ENCODE data around the gene FCSK.
A peak's percentile ranks its signal among the peaks of the same experiment; 100 is the strongest.
"Not testable (repeated sequence)": the region's sequence is repeated elsewhere in the genome, so short reads cannot be mapped to it uniquely, and the experiment has no call there.

FCSK gene

DNA sequence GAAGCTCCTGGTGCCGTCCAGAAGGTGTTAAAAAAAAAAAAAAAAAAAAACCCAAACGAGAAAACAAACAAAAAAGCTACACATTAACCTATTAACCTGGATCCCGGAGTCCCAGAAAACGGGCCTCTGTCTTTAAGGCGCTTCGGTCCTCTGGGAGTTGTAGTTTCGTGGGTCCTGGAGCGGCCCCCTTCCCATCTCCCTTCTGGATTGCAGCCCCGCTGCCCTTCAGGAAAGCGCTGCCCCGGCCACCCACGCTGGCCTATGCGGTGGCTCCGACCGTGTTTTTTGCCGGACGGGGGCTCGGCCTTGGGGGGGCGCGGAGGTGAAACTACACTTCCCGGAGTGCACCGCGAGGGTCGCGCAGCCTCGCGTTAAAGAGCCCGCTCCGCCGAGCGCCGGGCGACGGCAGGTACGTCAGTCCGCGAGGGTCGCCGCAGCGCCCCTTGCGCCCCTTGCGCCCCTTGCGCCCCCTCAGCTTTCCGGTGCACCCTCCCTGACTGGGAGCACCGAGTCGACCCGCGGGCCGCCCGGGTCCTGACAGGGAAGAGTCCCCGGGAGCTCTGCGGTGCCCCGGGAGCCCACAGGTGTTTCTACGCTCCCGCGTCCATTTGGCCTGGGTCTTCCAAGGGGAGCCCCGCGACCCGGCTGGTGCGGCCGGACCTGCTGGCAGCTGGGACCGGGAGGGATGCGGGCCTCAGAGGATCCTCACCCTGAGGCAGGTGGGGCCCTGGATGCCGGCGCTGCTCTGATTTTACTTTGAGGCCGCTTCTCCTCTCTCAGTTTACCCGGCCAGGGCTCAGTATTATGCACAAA, at the start of gene FCSK:
TSS of gene FCSK (plus strand) at position 374 of the 813 bp plus-strand sequence. CDS start 8,596 bp downstream, outside the sequence.
- H3K4me3 ChIP-seq (ENCODE audit: low read depth, low read length), result peak within 1 kb of the TSS; percentile 75

DNA sequence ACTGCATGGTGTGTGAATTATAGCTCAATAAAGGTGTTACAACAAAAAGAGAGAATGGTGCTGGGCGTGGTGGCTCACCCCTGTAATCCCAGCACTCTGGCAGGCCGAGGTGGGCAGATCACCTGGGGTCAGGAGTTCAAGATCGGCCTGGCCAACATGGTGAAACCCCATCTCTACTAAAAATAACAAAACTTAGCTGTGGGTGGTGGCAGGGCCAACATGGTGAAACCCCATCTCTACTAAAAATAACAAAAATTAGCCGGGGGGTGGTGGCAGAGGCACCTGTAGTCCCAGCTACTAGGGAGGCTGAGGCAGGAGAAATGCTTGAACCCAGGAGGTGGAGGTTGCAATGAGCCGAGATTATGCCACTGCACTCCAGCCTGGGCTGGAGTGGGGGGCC, 48.3 kb upstream of the FCSK start:
- H3K4me3 ChIP-seq (ENCODE audit: low read depth, low read length), result not testable (repeated sequence)

DNA sequence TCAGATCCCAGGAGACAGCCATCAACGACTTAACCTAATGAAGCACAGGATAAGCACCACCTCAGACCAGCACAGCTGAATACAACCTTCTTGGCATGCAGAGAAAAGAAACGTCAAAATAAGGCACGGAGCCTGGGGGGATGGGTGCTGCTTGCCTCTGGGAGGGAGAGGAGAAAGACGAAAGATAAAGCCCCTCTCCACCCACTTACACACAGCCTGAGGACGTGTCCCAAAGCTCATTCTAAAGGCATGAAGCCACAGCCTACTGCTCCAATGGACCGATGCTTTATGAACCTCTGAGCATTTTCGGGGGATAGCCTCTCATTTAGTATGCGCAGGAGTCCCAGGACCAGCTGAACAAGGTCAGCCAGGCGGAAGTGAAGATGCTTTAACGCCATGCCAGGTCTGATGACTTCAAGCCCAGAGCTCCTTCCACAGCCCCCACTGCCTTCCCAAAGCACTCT, 46.6 kb upstream of the FCSK start:
- H3K4me3 ChIP-seq (ENCODE audit: low read depth, low read length), result no peak overlapping the region

DNA sequence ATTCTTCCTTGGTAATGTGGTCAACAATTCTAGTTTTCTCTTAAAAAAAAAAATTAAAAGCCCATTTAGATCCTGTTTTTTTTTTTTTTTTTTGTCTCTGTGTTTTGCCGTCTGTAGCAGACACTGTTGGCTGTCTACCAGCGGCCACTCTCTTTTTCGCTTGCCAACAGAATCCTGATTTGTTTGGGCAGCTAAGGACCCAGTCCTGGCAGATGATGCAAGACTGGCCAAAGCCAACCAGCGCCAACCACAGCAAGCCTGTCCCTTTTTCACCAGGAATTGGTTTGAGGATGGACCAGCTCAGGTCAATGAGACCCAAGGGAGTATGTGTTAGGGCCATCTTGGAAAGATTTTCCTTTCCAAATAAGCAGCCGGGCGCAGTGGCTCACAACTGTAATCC, 43.7 kb upstream of the FCSK start:
- no peak overlapping the region for H3K4me3 ChIP-seq (ENCODE audit: low read depth, low read length)

DNA sequence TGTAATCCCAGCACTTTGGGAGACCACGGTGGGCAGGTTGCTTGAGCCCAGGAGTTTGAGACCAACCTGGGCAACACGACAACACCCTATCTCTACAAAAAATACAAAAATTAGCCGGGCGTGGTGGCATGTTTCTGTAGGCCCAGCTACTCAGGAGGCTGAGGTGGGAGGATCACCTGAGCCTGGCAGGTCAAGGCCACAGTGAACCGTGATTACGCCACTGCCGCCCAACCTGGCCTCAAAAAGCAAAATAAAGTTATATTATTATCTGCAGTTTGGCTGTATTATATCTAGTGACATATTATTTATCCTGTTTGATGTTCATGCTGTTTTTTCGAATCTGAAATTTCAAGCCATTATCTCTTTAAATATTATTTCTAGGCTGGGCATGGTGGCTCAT, 42.0 kb upstream of the FCSK start:
- H3K4me3 ChIP-seq (ENCODE audit: low read depth, low read length), result no peak overlapping the region

DNA sequence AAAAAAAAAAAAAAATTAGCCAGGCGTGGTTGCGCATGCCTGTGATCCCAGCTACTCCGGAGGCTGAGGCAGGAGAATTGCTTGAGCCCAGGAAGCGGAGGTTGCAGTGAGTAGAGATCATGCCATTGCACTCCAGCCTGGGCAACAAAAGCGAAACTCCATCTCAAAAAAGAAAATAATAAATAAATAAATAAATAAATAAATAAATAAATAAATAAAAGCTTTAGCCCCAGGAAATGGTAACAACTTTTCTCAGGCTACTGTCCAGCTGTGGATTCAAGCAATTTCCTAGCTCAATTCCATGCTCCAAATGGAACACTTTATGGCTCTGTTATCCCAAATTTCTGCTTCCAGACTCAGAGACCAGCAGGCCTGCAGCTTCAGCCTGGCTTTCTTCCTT, 40.8 kb upstream of the FCSK start:
- H3K4me3 ChIP-seq (ENCODE audit: low read depth, low read length), result not testable (repeated sequence)

DNA sequence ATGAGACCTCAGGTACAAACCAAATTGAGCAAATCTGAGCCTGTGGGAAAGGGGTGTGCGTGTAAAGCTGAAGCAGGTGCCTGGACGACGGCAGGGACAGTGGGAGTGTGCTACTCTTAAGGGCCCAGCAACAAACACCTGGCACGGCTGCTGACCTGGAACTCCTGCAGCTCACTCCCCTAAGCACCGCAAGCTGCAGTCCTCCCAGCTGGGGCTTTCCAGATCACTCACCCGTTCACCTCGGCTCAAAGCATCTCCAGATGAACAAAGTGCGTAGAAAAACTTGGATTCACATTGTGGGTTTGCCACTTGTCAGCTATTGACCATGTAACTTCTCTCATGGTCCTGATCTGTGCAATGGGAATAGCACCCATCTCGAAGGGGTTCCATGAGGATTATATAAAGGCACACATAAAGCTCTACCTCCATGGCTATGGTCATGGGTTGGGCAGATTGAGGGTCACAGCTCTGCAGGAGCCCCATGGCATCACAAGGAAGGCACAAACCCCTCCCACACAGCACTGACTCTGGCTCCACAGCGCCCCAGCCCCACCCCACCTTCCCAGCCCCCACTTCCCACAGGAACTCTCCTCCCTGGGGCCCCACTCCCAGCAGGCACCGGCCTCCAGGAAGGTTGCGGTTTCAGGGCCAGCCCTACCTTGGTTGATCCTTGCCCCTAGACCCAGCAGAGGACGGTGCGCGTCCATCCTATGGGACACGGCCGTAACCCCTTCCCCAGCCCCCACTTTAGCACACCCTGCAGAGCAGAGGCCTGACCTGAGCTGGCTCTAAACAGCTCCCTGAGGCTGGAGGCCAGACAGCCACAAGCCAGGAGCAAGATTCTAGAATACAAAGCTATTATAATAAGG, 37.4 kb upstream of the FCSK start:
- H3K4me3 ChIP-seq (ENCODE audit: low read depth, low read length), result no peak overlapping the region

DNA sequence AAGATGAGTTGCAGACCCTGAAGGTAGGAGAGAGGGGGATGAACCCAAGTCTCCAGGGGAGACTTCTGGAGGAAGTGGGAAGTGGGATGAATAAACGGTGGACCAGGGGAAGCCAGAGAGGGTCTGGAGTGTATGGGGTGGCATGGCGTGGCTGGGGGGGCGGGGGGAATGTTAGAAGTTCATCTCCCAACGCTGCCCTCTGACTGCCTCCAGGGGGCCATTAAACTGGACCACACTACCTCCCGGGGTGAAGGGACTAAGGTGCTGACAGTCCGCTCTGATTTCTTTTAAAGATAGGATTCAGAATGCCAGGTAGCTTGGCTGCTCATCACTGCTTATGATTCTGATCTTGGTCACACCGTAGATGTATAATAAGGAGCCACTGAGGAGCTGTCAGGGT, 36.7 kb upstream of the FCSK start:
- no peak overlapping the region for H3K4me3 ChIP-seq (ENCODE audit: low read depth, low read length)

DNA sequence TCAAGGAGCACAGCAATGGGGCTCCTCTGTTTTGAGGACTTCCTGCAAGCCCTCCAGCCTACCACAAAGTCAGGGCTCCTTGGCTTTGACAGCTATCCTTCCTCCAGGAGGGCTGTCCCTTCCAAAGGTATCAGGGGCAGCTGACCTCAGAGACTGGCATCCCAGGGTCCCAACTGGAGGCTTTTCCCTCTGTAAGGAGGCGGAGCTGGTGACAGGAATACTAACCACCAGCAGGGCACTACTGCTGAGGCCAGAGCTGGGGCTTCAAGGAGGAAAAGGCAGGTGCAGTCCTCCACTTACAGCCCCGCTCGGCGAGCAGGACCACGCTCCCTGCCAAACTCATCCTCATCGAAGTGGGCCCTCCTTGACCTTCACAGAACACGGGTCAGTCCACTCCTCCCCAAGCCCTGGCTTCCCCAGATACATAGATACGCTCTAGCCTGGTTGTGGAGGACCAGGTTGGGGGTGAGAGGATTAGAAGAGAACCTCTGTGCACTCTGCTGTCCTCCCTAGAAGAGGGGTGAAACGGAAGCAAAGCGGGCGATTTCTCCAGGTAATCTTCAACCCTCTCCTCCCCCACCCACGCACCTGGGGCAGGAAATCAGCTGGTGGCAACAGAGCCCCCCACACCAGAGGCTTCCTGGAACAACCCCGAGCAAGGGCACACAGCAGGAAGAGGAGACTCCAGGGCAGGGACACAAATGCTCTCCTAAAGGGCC, 36.0 kb upstream of the FCSK start:
- H3K4me3 ChIP-seq (ENCODE audit: low read depth, low read length), result no peak overlapping the region

DNA sequence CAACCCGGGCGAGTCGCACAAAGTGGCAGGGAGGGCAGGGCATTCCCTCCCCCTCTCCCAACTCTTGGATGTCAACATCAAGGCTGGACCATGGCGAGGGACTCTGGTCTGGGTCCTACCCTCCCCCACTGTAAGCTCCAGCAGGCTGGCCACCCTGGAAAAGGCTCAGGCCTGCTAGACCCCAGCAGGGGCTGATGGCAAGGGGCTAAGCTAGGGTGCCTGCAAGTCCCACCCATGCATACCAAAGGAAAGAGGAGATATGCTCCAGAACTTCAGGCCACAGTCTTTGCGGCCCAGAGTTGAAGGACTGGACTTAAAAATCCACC, 35.4 kb upstream of the FCSK start:
- no peak overlapping the region for H3K4me3 ChIP-seq (ENCODE audit: low read depth, low read length)

DNA sequence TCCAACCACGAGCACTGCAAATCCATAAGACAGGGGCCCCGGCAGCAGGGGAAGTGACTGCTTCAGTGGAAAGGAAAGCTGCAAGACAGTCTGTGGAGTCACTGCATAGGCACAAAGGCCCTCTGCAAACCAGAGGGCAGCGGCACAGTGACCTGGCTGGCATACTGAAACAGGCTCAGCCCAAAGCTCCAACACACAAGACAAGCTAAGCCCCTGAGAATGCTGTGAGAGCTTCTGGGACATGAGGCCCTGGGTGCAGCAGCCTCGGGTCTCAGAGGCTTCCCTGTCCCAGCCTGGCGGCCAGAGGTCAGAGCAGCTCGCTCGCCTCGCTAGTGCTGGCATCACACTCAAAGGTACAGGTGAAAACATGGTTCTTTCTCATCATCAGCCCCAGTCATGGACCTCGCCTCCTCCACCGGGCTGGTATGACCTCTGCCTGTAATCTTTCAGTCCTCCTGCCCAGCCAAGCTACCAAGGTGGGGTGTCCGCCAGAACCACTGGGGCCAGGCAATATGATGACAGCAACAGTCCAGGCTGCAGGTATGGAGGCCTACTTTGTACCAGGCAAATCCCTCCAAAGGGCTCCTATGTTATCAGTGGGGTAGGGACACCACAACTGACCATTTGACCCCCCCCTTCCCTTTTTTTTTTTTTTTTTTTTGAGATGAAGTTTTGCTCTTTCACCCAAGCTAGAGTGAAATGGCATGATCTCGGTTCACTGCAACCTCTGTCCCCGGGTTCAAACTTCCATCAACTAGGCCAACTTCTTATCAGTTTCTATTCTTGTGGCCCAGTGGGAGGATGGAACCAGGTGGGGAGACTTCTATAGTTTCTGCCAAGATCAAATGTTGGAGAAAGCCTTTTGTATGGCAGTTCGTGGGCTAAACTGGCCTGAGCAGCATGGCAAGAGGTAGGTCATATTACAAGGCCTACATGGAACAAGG, 34.7 kb upstream of the FCSK start:
- H3K4me3 ChIP-seq (ENCODE audit: low read depth, low read length), result no peak overlapping the region

DNA sequence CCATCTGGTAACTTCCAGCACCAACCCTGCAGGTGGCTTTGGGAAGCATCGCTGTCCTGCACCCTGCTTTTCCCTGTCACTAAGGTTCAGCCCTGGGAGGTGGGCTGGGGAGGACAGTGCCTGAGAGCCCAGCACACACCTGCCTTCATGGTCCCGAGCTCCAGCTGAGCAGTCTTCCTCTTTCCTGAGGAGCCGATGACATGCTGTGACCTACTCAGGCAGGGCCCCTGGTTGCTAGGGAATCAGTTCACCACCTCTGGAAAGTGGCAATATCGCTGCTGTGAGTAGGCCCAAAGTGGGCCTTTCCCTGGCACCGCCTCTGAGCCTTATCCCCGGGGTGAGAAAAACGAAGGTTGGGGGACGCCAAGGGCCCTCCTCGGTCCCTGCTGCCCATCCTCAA, 33.4 kb upstream of the FCSK start:
- no peak overlapping the region for H3K4me3 ChIP-seq (ENCODE audit: low read depth, low read length)

DNA sequence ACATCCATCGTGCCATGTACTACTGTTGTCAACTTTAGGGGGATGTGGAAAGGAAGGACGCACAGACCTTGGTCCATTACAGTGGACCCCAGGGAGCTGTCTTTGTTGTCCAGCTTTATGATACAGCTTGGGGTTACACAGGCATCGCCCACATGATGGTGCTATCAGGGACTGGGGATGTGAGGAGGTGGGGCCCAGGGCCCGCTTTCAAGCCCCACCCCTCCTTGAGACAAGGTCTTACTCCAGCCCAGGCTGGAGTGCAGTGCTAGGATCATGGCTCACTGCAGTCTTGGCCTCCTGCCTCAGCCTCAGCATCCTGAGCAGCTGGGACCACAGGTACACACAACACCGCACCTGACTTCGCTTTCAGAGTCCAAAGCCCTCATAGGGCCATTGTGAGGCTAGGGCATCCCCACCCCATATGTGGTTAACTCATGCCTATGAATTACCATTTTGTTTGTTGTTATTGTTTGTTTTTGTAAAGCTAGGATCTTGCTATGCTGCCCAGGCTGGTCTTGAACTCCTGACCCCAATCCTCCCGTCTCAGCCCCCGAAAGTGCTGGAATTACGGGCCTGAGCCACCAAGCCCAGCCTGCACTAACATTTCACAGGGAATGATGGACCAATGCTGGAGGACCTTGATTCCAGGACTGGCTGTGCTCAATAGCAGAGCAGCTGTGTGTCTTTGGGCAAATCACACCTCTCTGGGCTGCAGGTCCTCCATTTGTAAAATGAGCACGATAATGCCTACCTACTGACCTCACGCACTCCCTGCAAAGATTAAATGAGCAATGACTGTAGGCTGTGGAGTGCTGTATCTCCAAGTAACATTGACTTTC, 32.7 kb upstream of the FCSK start:
- no peak overlapping the region for H3K4me3 ChIP-seq (ENCODE audit: low read depth, low read length)

DNA sequence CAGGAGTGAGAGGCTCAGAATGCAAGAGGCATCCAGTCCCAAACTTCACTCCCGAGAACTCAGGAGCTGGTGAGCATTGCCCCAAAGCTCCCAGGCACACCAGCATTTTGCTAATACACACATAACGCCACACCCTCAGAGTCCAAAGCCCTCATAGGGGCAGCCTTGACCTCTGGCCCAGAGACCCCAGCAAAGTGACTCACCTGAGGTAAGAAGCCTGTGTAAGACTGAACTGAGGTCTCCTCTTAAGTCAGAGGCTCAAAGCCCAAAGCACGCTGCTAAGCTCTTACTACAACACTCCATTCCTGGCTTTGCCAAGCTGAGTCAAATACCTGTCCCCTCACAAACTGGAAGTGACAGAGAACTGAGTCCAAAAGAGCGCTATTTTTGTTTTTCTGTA, 31.9 kb upstream of the FCSK start:
- H3K4me3 ChIP-seq (ENCODE audit: low read depth, low read length), result no peak overlapping the region

DNA sequence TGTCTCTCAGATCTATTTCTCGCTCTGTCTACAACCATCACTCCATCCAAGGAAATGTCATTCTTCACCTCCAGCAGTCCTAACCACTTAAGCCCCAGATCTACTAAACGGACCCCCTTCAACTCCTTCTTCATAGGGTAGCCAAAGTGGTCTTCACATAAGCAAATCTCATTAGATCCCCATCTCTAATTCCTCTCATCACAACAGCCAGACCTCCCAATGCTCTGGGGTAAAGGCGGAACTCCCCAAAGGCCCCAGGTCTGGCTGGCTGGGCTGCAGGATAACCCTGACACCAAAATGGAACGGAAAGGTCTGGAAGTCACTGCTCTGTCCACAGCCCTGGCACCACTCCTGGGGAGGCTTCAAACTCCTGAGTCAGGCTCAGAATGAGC, 26.6 kb upstream of the FCSK start:
- H3K4me3 ChIP-seq (ENCODE audit: low read depth, low read length), result no peak overlapping the region

DNA sequence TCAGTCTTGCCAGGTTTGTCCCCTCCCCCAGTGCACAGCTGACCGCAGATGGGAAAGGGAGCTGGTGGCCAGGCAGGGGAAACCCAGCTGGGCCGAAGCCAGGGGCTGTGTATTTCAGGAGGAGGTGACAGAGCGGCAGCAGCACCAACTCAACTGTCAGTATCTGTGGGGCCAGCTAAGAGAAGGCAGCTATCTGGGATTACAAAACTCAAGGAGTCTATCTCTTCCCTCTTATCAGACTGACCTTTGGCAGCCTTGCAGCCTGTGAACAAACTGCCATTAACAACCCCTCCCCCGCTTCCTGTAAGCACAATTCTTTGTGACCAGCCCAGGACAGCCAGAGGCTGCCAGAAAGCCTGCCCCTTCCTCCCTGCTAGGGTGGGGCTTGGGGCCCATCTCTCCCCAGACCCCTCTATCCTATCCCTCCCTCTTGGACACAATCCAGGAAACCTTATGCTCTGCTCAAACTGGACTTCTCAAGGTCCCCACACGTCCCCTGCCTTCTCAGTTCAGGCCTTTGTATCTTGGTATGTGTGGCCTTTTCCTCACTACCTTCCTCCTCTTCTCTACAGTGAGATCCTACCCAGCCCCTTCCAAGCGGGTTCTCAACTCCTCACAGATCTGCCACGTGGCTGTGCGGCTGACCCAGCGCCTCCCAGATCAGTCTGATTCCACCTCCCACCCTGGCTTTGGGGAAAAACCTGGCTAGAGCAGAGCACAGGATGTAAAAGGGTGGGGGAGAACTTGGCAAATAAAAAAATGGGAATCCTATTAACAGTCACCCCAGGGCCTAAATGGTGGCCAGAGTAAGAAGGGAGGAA, 26.0 kb upstream of the FCSK start:
- H3K4me3 ChIP-seq (ENCODE audit: low read depth, low read length), result no peak overlapping the region

DNA sequence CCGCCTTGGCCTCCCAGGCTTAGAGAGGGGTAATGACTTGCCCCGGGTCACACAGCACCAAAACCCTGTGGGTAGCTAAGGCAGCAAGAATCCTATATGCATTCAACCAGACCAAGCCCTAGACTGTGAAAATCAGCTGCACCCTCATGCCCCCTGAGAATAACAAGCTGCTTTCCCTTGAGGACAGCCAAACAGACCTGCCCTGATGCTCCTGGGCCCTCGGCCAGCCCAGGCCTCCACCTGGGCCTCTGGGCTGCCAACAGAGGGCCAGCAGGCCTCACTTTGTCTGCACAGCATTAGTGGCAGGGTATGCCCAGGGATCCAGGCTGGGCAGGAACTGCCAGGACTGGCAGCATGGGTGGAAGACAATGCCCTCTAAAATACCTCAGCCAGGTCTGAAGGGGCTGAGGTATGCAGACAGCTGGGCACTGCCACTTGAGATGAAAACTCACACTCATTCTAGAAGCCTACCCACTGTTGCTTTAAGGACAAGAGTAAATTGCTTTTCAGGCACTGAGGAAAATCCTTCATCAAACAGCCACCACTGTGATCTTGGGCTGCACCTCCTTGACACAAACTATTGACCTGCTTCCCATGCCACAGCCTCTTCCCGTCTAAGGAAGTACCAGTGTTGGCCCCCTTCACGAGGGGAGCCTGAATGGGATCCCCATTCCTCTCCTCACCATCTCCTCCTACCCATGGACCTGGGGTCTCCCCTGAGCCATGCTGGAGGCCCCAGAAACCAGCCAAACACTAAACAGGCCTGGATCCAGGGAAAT, 24.3 kb upstream of the FCSK start:
- H3K4me3 ChIP-seq (ENCODE audit: low read depth, low read length), result no peak overlapping the region

All from iPS-11a (cell line).